BLaER1 treated with 17β-estradiol and CSF1 and Interleukin-3, amounts not matched to agents 10 nM and 100 nM (cell line): ENCODE results near the gene LVRN.
A peak's percentile ranks its signal among the peaks of the same experiment; 100 is the strongest.

Source experiments
- H3K27ac ChIP-seq, 11 experiments: shearing (Covaris generic); formaldehyde crosslinking; 2 replicates each; pipeline ENCODE4 v1.8.1; 2022
- H3K27me3 ChIP-seq, 11 experiments: shearing (Covaris generic); formaldehyde crosslinking; 2 replicates each; pipeline ENCODE4 v1.8.1; 2022
- H3K36me3 ChIP-seq, 11 experiments: shearing (Covaris generic); formaldehyde crosslinking; 2 replicates each; pipeline ENCODE4 v1.8.1; 2022
- H3K4me1 ChIP-seq, 10 experiments: shearing (Covaris generic); formaldehyde crosslinking; 2 replicates each; pipeline ENCODE4 v1.8.1; 2022
- H3K4me2 ChIP-seq, 11 experiments: shearing (Covaris generic); formaldehyde crosslinking; 2 replicates each; pipeline ENCODE4 v1.8.1; 2022
- H3K4me3 ChIP-seq, 10 experiments: shearing (Covaris generic); formaldehyde crosslinking; 2 replicates each; pipeline ENCODE4 v1.8.1; 2022
- H3K9ac ChIP-seq, 11 experiments: shearing (Covaris generic); formaldehyde crosslinking; 2 replicates each; pipeline ENCODE4 v1.8.1; 2022
- H3K9me3 ChIP-seq, 11 experiments: shearing (Covaris generic); formaldehyde crosslinking; replicated peaks in 1 of 11; 2 replicates each; pipeline ENCODE4 v1.8.1; 2022
- H4K20me1 ChIP-seq, 11 experiments: shearing (Covaris generic); formaldehyde crosslinking; 2 replicates each; pipeline ENCODE4 v1.8.1; 2022
- Cebpa-rat ChIP-seq, 11 experiments: shearing (Covaris generic); IDR thresholded peaks; 2 replicates each; pipeline ENCODE4 v1.8.1; 2022

The LVRN gene

GRCh38 chr5:116042375-116042774 lies 80.1 kb downstream of the LVRN start:
- peaks cover 16 to 23% (median 19%) of the 10 kb centered on the region in 10 experiments for H3K4me1 ChIP-seq
- no peaks in the 10 kb centered on the region for H3K36me3 ChIP-seq
- H4K20me1 ChIP-seq, result no peaks in the 10 kb centered on the region
- no peak overlapping the region for H3K27ac ChIP-seq
- no peak overlapping the region for H3K4me2 ChIP-seq
- no peak overlapping the region for H3K9ac ChIP-seq
- H3K27me3 ChIP-seq, result no peaks in the 10 kb centered on the region
- no peak for TF ChIP-seq Cebpa-rat (IDR thresholded peaks at IDR 0.05)
- H3K4me3 ChIP-seq, result no peak overlapping the region
- H3K9me3 ChIP-seq, result no peaks in the 10 kb centered on the region

GRCh38 chr5:116044073-116044472 lies 81.8 kb downstream of the LVRN start:
- no peaks in the 10 kb centered on the region for H3K27me3 ChIP-seq
- no peak overlapping the region for H3K9ac ChIP-seq
- no peaks in the 10 kb centered on the region for H4K20me1 ChIP-seq
- peaks cover 3 to 6% (median 4%) of the 10 kb centered on the region in 10 experiments for H3K4me1 ChIP-seq
- no peak for TF ChIP-seq Cebpa-rat (IDR thresholded peaks at IDR 0.05)
- no peak overlapping the region for H3K4me3 ChIP-seq
- no peaks in the 10 kb centered on the region for H3K36me3 ChIP-seq
- no peak overlapping the region for H3K4me2 ChIP-seq
- H3K27ac ChIP-seq, result no peak overlapping the region
- H3K9me3 ChIP-seq, result no peaks in the 10 kb centered on the region

- no peaks in the 10 kb centered on the region for H3K9me3 ChIP-seq
- H4K20me1 ChIP-seq, result no peaks in the 10 kb centered on the region
- no peak overlapping the region for H3K4me3 ChIP-seq
- H3K27ac ChIP-seq, result no peak overlapping the region
- H3K36me3 ChIP-seq, result no peaks in the 10 kb centered on the region
- no peak overlapping the region for H3K4me2 ChIP-seq
- H3K4me1 ChIP-seq, result no peaks in the 10 kb centered on the region
- H3K9ac ChIP-seq, result no peak overlapping the region
- H3K27me3 ChIP-seq, result no peaks in the 10 kb centered on the region
- no peak for TF ChIP-seq Cebpa-rat (IDR thresholded peaks at IDR 0.05)
Measured at GRCh38 chr5:116045821-116046220, 83.5 kb downstream of the LVRN start.

- H3K27me3 ChIP-seq, result no peaks in the 10 kb centered on the region
- no peak overlapping the region for H3K27ac ChIP-seq
- TF ChIP-seq Cebpa-rat (IDR thresholded peaks at IDR 0.05), result no peak
- H3K9ac ChIP-seq, result no peak overlapping the region
- H3K4me3 ChIP-seq, result no peak overlapping the region
- no peaks in the 10 kb centered on the region for H3K9me3 ChIP-seq
- H3K4me1 ChIP-seq, result no peaks in the 10 kb centered on the region
- no peak overlapping the region for H3K4me2 ChIP-seq
- no peaks in the 10 kb centered on the region for H4K20me1 ChIP-seq
- H3K36me3 ChIP-seq, result no peaks in the 10 kb centered on the region
Measured at GRCh38 chr5:116046261-116046660, 84.0 kb downstream of the LVRN start.

GRCh38 chr5:116046823-116047222 lies 84.5 kb downstream of the LVRN start:
- no peaks in the 10 kb centered on the region for H4K20me1 ChIP-seq
- H3K27ac ChIP-seq, result no peak overlapping the region
- no peaks in the 10 kb centered on the region for H3K4me1 ChIP-seq
- no peaks in the 10 kb centered on the region for H3K9me3 ChIP-seq
- no peak overlapping the region for H3K4me3 ChIP-seq
- no peaks in the 10 kb centered on the region for H3K27me3 ChIP-seq
- H3K36me3 ChIP-seq, result no peaks in the 10 kb centered on the region
- TF ChIP-seq Cebpa-rat (IDR thresholded peaks at IDR 0.05), result no peak
- H3K9ac ChIP-seq, result no peak overlapping the region
- H3K4me2 ChIP-seq, result no peak overlapping the region

GRCh38 chr5:116058346-116058936 lies 96.2 kb downstream of the LVRN start:
- Histone ChIP-seq H3K27me3 (no peaks in the 10 kb centered on the region), H3K4me2 (no peak overlapping the region), H3K4me1 (no peaks in the 10 kb centered on the region), H3K9ac (no peak overlapping the region), H3K36me3 (no peaks in the 10 kb centered on the region), H4K20me1 (no peaks in the 10 kb centered on the region), H3K4me3 (no peak overlapping the region), H3K27ac (no peak overlapping the region), H3K9me3 (no peaks in the 10 kb centered on the region)
- no peak for TF ChIP-seq Cebpa-rat (IDR thresholded peaks at IDR 0.05)

- H3K27me3 ChIP-seq, result no peaks in the 10 kb centered on the region
- H3K4me1 ChIP-seq, result no peaks in the 10 kb centered on the region
- no peak overlapping the region for H3K4me3 ChIP-seq
- H3K9me3 ChIP-seq, result no peaks in the 10 kb centered on the region
- H3K36me3 ChIP-seq, result no peaks in the 10 kb centered on the region
- H4K20me1 ChIP-seq, result no peaks in the 10 kb centered on the region
- H3K27ac ChIP-seq, result no peak overlapping the region
- no peak overlapping the region for H3K9ac ChIP-seq
- no peak for TF ChIP-seq Cebpa-rat (IDR thresholded peaks at IDR 0.05)
- no peak overlapping the region for H3K4me2 ChIP-seq
Measured at GRCh38 chr5:116062352-116062751, 100.1 kb downstream of the LVRN start.

- no peak for TF ChIP-seq Cebpa-rat (IDR thresholded peaks at IDR 0.05)
- Histone ChIP-seq H3K9me3 (no peaks in the 10 kb centered on the region), H3K27me3 (no peaks in the 10 kb centered on the region), H4K20me1 (no peaks in the 10 kb centered on the region), H3K4me1 (no peaks in the 10 kb centered on the region), H3K4me2 (no peak overlapping the region), H3K27ac (no peak overlapping the region), H3K36me3 (no peaks in the 10 kb centered on the region), H3K9ac (no peak overlapping the region), H3K4me3 (no peak overlapping the region)
Measured at GRCh38 chr5:116063950-116064349, 101.7 kb downstream of the LVRN start.

GRCh38 chr5:116068028-116068632 lies 105.9 kb downstream of the LVRN start:
- Histone ChIP-seq H3K9ac (no peak overlapping the region), H3K36me3 (no peaks in the 10 kb centered on the region), H3K4me1 (no peaks in the 10 kb centered on the region), H3K27ac (no peak overlapping the region), H3K9me3 (no peaks in the 10 kb centered on the region), H3K4me3 (no peak overlapping the region), H3K27me3 (no peaks in the 10 kb centered on the region), H3K4me2 (peak overlapping the region in 1 of 11 experiments; percentile 14; a peak in 2 of 22 replicates), H4K20me1 (no peaks in the 10 kb centered on the region)
- TF ChIP-seq Cebpa-rat (IDR thresholded peaks at IDR 0.05), result no peak

- Histone ChIP-seq H3K27me3 (no peaks in the 10 kb centered on the region), H3K36me3 (no peaks in the 10 kb centered on the region), H3K4me3 (no peak overlapping the region), H4K20me1 (no peaks in the 10 kb centered on the region), H3K4me1 (peaks cover 13 to 17% (median 14%) of the 10 kb centered on the region in 10 experiments), H3K4me2 (no peak overlapping the region), H3K9me3 (no peaks in the 10 kb centered on the region), H3K9ac (no peak overlapping the region), H3K27ac (no peak overlapping the region)
- no peak for TF ChIP-seq Cebpa-rat (IDR thresholded peaks at IDR 0.05)
Measured at GRCh38 chr5:116071211-116071610, 108.9 kb downstream of the LVRN start.
